ENCODE data around the gene SMAD2.

GRCh38 chr18:47898696-47899095, 31.8 kb downstream of the SMAD2 start:
- no peak for TF ChIP-seq EZH2 (IDR thresholded peaks at IDR 0.05; ENCODE audit: low read length, unreplicated experiment)
- no peak for TF ChIP-seq CTCF (conservative IDR thresholded peaks at IDR 0.05; ENCODE audit: low read depth, low read length)
